GM19328 (cell line): Measurements from ENCODE around the gene FBXW5.

Experiments used
- ATAC-seq: cut with Tn5 transposase; IDR thresholded peaks from one replicate; pipeline ENCODE4 v1.9.1; 2021; ENCODE audit warnings: mild to moderate bottlenecking, moderate library complexity; ENCODE audit not compliant: unreplicated experiment

FBXW5 gene

DNA sequence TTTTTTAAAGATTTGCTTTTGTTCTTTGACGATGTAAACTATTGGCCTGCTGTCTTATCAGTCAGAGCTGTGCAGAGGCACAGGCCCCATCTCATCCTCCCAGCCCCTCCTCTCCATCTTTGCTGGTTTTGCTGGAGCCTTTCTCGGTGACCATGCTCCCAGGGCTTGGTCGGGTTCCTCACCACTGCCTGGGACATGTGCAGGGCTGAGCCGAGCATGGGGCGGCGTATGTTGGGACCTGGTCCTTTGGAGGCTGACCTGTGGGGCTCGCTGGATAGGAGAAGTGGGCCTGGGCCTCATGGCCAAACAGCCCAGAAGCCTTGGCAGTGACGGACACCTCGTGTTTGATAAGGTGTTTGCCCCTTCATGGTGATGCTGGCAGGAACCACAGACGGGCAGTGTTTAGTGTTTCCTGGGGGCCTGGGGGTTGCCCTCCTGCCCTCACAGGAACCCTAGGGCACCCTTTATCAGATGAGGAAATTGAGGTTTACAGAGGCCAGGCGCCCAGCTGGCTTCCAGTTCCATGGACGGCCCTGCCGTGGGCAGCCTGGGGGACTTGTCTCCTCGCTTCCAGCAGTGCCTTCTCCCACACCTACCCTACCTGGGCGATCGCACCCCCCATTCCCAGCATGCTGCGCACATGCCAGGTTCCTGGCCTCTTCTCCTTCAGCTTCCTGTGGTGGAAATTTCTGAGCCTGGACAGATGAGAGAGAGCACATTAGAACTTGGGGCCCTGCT, 30.7 kb downstream of the FBXW5 start:
- no peak for ATAC-seq

DNA sequence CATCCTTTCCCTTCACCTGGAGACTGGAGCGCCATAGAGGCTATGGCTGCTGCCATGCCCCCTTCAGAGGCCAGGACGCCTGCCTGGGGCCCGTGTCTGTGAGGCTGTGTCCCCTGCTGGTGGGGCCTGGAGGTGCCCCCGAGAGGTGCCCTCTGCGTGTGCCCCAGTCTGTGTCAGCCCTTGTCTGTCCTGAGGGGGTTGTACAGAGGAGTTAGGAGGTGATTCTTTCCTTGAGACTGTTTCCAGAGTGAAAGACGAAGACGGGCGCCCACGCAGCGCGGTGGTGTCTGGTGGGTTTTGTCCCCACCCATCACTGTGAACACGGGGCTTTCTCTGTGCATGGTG, 33.7 kb downstream of the FBXW5 start:
- no peak for ATAC-seq

- no peak for ATAC-seq
Measured at GRCh38 chr9:136910197-136910900, 34.2 kb downstream of the FBXW5 start.

- no peak for ATAC-seq
Measured at GRCh38 chr9:136907011-136907914, 37.3 kb downstream of the FBXW5 start.

DNA sequence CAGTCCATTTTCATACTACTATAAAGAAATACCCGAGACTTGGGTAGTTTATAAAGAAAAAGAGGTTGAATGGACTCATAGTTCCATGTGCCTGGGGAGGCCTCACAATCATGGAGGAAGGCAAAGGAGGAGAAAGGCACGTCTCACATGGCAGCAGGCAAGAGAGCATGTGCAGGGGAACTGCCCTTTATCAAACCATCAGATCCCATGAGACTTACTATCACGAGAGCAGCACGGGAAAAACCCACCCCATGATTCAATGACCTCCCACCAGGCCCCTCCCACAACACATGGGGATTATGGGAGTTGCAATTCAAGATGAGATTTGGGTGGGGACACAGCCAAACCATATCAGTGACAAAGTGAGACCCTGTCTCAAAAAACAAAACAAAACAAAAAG, 38.3 kb downstream of the FBXW5 start:
- ATAC-seq = no peak

DNA sequence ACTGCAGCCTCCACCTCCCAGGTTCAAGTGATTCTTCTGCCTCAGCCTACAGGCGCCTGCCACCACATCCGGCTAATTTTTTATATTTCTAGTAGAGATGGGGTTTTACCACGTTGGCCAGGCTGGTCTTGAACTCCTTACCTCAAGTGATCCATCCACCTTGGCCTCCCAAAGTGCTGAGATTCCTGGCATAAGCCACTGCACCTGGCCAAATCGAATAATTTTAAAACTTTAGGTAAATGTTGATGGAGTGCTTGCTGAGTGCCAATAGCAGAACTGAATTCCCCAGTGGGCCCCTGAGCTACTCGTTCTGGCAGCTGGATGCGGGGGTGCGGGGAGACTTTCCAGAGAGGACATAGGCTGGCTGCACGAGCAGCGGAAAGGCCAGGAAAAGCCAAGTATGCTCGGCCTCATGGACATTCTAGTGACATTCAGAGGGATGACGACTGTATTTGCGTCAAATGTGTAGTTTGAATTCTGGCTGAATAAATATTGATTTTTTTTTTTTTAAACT, 41.4 kb downstream of the FBXW5 start:
- ATAC-seq = no peak

GRCh38 chr9:136902259-136902821, 42.2 kb downstream of the FBXW5 start:
- no peak for ATAC-seq

DNA sequence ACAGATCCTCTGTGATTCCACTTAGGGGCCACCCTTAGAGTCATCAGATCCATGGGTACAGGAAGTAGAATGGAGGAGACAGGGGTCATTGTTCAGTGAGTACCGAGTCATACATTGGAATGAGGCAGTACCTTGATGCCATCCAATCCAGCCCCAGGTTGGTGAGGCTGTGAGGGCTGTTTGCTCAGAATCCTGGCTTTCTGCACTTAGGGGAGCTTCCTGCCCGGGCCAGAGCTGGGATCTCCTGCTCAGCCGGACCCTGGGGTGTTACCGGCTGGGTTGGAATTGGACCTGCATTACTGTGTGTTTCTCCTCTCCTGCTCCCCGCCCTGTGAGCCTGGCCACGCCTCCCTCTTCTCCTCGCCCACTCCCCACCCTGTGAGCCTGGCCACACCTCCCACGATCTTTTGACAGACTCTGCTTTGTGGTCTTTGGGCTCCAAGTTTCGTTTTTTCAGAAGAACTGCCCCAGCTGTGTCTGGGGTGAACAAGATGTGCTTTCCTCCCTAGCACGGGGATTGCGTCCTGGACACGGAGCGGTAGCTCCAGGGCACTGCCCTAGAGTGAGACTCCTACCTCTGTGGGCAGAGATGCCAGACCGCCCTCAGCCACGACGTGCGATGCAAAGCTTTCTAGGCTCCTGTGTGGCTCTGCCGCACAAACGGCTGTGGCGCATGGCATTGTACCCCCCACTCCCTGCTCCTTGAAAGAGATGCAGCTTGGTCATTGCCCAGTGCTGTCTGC, 42.9 kb downstream of the FBXW5 start:
- ATAC-seq = no peak

DNA sequence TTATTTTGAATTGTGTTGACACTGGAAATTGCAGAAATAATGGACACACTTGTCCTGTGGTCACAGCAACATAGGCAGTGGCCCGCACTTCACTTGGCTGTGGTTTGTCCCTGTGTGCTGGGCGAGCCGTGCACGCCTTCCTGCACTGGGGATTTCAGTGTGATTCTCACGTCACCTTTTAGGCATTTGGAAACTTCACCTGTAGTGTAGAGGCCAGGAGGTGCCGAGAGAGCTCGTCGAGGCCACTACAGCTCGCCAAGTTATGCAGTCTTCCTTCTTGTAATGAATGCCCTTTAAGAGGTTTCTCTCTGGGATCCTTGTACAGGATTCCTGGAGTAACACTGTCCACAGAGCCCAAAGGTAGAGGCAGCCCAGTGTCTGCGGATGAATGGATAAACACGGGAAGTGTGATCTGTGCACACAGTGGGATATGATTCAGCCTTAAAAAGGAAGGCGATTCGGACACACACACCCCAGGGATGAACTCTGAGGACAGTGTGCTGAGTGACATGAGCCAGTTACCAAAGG, 43.5 kb downstream of the FBXW5 start:
- no peak for ATAC-seq

GRCh38 chr9:136900556-136900955, 44.0 kb downstream of the FBXW5 start:
- no peak for ATAC-seq

- no peak for ATAC-seq
Measured at GRCh38 chr9:136899196-136899595, 45.3 kb downstream of the FBXW5 start.

DNA sequence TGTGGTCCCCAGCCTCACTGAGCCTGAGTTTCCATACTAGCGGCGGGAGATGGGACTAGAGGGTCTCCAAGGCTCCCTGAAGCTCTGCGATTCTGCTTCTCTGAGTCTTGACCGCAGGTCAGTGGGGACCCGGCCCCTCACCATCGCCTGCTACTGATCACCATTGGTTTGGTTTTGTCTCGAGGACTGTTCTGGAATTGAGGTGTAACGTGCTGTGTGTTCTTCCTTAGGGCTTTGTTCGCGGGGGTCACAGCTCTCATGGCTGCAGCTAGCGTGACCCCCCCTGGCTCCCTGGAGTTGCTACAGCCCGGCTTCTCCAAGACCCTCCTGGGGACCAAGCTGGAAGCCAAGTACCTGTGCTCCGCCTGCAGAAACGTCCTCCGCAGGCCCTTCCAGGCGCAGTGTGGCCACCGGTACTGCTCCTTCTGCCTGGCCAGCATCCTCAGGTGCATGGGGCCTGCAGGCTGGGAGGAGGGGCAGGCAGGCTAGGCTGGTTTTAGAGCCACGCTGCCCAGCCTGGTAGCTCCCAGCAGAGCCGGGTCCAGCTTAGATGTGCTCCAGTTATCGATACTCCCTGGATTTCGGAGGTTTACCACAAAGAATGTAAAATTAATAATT, 45.9 kb downstream of the FBXW5 start:
- no peak for ATAC-seq

DNA sequence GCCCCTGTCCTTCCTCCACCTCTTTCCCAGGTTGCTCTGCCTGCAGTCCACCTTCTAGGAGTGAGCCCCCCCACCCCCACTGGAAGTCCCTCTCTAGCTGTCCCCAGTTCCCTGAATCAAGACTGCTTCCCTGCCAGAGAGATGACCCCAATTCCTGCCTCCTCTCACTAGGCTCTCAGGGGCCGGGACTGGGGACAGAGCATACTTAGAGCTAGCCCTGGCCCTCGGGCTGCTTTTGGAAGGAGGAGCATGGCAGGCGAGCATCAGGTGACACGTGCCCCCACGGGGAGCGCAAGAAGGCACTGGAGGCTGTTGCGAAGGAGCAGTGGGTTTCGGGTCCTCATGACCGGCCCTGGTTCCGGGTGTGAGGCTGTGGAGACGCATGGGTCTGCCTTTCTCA, 48.5 kb downstream of the FBXW5 start:
- ATAC-seq = no peak

DNA sequence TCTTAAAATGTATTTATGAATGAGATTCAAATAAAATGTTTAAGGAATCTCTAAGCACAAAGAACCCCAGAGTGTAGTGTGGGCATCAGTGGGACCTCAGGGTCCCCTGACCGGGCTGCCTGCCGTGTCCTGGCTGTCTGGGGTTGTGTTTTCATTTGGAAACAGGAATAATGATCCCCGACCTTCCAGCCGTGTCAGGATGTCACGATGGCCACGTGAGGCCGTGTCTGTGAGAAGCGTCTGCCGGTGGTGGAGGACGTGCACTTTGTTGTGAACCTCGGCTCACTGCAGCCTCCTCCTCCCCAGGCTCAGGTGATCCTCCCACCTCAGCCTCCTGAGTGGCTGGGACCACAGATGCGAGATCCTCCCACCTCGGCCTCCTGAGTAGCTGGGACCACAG, 53.9 kb downstream of the FBXW5 start:
- no peak for ATAC-seq
